ENCODE measurements around the gene ARFRP1. TPM values are rescaled to one million over a fixed set of nuclear protein-coding genes. Genes with fewer than 3 reads are reported as not detected.

The ARFRP1 gene
- total RNA-seq, 1 donor from 2014 or later: 47.3 TPM

DNA sequence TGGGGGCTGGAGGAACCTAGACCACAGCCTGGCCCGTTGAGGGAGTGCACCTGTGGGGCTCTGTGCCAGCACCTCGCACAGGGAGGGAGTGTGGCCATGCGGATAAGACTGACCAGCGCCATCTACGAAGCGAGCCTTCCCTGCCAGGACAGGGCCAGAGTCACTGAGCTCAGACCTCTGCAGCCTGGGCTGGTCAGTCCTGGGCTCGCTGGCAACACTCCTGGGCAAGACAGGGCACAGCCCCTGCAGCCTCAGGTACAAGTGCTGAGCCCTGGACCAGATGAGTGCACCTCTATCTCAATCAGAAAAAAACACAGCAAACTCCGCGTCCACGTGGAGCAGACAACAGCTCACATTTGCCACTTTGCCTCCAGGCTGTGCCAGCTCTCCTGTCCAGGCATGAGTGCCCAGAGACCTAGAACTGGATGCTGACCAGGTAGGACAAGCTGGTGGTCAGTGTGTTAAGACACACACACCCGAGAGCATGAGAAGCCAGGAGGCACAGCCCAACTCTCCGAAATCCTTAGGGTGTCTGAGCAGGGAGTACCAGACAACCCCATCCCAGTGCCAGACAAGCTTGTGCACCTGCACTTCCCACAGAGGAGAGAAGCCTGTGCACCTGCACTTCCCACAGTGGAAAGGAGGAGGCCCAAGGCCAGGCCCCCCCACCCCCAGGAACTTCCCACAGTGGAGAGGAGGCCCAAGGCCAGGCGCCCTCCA lies 4.9 kb downstream of the ARFRP1 start:
- DNase-seq (ENCODE audit: low spot score): no peak

- no peak for DNase-seq (ENCODE audit: low spot score)
Observed at GRCh38 chr20:63702036-63702665, 5.6 kb downstream of the ARFRP1 start.

DNA sequence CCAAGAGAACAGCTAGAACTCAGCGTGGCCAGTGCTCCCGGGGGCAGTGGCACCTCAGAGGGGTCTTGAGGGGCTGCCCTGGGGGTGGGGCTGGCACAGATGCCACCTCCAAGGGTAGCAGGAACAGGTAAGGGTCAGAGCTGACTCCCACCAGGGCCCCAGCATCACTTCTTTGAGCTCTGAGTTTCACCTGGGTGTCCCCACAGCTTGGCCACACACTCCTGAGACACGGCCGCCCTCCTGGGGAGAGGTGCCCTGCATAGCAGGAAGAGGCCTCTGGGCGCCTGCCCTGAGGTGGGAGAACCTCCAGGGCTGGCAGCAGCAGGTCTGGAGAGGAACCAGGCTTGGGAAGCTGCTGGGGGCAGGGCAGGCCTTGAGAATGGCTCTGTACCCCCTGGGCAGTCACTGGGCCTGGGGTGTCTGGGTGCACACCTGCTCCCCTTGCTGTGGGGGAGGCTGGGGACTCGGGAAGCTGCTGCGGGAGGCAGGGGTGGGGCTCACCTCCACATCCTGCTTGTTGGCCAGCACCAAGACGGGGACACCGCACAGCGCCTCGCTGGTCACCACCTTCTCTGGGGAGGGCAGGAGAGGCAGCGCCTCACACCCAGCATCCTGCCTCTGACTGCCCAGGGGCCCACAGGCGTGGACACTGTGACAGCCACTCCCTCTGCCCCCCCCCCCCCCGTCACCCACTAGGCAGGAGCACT lies 6.3 kb downstream of the ARFRP1 start:
- no peak for DNase-seq (ENCODE audit: low spot score)

DNA sequence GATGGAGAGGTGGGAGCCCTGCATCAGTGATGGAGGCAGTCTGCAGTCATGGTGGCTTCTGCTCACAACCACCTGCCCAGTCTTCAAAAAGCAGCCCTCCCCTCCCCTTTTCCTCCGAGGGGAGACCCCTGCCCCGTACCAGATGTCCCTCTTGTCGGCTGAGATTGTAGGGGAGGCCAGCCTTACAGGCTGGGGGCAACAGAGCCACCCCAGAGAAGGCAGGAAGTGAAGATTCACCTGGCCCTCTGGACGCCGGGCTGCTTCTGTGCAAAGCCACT lies 6.8 kb downstream of the ARFRP1 start:
- DNase-seq (ENCODE audit: low spot score): no peak

- DNase-seq (ENCODE audit: low spot score): no peak
Observed at GRCh38 chr20:63700199-63701050, 7.4 kb downstream of the ARFRP1 start.

- DNase-seq (ENCODE audit: low spot score): peak; percentile 89
Observed at GRCh38 chr20:63699466-63700198, 8.1 kb downstream of the ARFRP1 start.

DNA sequence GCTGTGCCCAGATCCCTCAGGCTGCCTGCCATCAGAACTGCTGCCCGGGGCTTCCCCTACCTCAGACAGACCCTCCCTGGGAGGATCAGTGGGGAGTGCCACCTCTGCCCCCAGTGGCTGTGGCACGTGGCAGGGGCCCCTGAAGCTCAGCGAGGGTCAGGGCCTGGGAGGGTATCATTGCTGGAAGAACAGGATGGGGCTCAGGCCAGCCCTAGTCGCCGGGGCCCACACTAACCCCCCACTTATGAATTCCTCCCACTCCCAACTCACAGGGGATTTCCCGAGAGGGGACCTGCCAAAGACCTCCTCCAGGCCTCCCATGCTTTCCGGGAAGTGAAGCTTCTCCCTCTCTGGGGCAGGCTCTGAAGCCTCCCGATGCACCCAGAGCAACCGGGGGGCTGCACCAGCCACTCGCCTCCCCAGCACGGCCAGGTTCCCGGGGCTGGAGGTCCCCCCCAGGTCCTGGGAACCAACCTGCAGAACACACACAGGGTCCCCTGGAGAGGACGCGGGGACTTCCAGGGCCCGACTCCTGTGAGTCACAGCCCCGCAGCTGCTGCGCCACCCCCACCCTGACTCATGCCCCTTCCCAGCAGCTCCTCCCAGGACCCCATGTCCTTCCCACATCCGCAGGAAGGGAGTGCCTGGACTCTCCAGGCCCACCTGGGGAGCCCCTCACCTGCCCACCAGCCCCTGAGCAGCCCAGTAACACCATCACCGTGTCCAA lies 8.9 kb downstream of the ARFRP1 start:
- peak; percentile 91 for DNase-seq (ENCODE audit: low spot score)

DNA sequence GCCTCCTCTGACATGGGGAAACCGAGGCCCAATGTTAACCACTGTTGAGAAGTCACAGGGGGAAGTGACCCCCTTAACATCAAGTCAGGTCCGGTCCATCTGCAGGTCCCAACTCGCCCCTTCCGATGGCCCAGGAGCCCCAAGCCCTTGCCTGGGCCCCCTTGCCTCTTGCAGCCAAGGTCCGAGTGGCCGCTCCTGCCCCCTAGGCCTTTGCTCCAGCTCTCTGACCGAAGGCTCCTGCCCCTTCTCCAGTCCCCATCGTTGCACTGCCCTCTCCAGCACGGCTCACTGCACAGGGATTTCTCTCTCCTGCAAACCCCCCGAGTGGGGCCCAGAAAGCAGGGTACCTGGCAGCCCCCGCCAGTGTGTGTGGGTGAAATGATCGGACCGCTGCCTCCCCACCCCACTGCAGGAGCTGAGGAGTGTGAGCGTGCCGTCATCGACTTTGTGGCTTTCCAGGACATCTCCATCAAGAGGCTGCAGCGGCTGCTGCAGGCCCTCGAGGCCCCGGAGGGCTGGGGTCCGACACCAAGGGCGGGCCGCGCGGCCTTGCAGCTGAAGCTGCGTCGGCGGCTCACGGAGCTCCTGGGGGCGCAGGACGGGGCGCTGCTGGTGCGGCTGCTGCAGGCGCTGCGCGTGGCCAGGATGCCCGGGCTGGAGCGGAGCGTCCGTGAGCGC lies 9.8 kb downstream of the ARFRP1 start:
- no peak for DNase-seq (ENCODE audit: low spot score)

DNA sequence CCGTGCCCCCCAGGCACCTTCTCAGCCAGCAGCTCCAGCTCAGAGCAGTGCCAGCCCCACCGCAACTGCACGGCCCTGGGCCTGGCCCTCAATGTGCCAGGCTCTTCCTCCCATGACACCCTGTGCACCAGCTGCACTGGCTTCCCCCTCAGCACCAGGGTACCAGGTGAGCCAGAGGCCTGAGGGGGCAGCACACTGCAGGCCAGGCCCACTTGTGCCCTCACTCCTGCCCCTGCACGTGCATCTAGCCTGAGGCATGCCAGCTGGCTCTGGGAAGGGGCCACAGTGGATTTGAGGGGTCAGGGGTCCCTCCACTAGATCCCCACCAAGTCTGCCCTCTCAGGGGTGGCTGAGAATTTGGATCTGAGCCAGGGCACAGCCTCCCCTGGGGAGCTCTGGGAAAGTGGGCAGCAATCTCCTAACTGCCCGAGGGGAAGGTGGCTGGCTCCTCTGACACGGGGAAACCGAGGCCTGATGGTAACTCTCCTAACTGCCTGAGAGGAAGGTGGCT lies 10.4 kb downstream of the ARFRP1 start:
- no peak for DNase-seq (ENCODE audit: low spot score)

DNA sequence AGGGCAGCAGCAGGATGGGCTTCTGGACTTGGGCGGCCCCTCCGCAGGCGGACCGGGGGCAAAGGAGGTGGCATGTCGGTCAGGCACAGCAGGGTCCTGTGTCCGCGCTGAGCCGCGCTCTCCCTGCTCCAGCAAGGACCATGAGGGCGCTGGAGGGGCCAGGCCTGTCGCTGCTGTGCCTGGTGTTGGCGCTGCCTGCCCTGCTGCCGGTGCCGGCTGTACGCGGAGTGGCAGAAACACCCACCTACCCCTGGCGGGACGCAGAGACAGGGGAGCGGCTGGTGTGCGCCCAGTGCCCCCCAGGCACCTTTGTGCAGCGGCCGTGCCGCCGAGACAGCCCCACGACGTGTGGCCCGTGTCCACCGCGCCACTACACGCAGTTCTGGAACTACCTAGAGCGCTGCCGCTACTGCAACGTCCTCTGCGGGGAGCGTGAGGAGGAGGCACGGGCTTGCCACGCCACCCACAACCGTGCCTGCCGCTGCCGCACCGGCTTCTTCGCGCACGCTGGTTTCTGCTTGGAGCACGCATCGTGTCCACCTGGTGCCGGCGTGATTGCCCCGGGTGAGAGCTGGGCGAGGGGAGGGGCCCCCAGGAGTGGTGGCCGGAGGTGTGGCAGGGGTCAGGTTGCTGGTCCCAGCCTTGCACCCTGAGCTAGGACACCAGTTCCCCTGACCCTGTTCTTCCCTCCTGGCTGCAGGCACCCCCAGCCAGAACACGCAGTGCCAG lies 11.0 kb downstream of the ARFRP1 start, which contains the start of gene TNFRSF6B:
TNFRSF6B (plus strand) TSS at position 25 of the 729 bp plus-strand sequence; CDS start at position 141, 116 bp downstream.
- no peak for DNase-seq (ENCODE audit: low spot score)

DNA sequence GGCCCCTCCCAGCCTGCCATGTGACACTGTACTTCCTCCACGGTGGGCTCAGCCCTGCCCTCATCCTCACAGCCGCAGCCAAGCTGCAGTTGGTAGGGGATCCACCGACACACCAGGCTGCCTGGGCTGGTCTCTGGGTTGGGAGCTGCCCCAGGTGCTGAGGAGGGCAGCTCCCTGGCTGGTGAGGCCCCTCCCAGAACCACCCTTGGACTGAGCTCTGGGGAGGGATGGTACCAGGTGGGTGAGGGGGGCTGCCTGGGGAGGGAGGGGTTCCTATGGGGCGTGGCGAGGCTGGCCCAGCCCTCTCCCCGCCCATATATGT lies 11.5 kb downstream of the ARFRP1 start:
- no peak for DNase-seq (ENCODE audit: low spot score)

DNA sequence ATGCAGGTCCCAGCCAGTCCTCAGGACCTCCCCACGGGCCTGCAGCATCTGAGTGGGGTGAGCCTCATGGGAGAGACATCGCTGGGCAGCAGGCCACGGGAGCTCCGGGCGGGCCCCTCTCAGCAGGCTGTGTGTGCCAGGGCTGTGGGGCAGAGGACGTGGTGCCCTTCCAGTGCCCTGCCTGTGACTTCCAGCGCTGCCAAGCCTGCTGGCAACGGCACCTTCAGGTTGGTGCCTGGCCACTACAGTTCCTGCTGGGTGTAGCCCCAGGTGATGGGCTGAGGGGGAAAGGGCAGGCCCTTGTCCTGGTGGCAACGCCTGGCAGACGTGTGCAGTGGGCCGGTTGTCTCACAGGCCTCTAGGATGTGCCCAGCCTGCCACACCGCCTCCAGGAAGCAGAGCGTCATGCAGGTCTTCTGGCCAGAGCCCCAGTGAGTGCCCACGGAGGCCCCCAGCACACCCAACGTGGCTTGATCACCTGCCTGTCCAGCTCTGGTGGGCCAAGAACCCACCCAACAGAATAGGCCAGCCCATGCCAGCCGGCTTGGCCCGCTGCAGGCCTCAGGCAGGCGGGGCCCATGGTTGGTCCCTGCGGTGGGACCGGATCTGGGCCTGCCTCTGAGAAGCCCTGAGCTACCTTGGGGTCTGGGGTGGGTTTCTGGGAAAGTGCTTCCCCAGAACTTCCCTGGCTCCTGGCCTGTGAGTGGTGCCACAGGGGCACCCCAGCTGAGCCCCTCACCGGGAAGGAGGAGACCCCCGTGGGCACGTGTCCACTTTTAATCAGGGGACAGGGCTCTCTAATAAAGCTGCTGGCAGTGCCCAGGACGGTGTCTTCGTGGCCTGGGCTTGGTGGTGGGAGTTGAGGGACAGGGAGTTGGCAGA lies 12.1 kb downstream of the ARFRP1 start:
- no peak for DNase-seq (ENCODE audit: low spot score)

DNA sequence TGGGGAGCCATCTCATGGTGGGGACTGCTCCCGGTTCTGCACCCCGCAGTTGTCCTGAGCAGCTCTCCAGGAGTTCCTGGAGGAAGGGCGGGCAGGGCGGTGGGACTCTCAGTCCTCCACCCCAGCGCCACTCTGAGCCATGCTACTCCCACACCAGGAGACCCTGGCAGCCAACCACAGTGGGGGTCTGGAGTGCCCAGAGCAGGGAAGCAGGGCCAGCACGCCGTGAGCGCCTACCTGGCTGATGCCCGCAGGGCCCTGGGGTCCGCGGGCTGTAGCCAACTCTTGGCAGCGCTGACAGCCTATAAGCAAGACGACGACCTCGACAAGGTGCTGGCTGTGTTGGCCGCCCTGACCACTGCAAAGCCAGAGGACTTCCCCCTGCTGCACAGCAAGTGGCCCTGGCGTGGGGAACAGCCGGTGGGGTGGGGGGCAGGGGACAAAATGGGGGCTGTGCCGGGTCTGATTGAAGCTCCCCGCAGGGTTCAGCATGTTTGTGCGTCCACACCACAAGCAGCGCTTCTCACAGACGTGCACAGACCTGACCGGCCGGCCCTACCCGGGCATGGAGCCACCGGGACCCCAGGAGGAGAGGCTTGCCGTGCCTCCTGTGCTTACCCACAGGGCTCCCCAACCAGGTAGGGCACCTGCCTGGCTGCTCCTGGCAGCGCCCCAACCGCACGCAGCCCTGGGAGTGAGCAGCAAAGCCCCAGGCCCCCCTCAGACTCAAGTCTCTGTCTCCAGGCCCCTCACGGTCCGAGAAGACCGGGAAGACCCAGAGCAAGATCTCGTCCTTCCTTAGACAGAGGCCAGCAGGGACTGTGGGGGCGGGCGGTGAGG lies 13.0 kb downstream of the ARFRP1 start:
- DNase-seq (ENCODE audit: low spot score): no peak

DNA sequence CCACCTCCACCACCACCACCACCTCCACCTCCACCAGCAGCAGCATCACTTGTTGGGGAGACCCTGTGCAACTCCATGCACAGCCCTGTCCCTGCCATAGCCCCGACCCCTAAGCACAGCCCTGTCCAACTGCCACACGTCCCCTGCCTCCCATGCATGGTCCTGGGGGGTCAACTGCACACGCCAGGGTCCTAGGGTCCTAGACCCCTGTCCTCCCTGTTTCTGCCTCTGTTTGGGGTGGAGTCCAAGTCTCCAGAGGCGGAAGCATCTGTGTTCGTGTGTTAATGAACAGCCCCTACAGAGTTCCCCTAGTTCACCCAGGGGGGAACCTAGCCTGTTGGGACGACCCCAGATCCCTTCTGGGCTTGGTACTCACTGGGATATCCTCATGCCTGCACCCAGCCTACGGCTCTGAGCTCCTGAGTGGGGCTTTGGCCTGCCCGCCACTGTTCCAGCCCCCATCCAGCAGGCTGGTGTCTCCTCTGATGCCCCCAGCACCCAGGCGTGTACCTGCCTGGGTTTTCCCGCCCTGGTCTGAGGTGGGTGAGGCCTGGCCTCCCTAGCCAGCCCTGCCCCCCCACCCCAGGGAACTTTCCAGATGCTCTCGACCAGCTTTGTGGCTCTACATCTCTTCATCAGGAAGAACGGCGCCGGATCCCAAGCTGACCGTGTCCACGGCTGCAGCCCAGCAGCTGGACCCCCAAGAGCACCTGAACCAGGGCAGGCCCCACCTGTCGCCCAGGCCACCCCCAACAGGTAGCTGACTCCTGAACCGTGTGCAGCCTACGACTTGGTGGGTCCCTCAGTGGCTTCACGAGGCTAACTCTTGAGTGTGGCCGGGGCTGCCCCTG lies 13.8 kb downstream of the ARFRP1 start:
- DNase-seq (ENCODE audit: low spot score): no peak

DNA sequence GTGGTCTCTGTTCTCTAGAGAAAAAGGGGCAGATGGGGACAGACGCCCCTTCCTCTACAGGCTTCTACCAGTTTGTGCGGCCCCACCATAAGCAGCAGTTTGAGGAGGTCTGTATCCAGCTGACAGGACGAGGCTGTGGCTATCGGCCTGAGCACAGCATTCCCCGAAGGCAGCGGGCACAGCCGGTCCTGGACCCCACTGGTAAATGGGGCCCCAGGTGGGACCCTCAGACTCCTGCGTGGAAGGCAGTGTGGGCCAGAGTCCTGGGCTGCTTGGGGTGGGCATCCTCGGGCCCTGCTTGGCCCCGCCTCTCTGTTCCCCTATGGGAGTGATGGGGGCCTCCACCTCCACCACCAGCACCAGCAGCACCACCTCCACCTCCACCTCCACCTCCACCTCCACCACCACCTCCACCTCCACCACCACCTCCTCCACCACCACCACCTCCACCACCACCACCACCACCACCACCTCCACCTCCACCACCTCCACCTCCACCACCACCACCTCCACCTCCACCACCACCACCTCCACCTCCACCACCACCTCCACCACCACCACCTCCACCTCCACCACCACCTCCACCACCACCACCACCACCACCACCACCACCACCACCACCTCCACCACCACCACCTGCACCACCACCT lies 14.6 kb downstream of the ARFRP1 start:
- no peak for DNase-seq (ENCODE audit: low spot score)
